Skin epidermis (tissue), 12 donors: ENCODE results near the gene KCND3.

Experiments used
- H3K27ac ChIP-seq, 21 experiments: fragments of 200-600 bp; sonication (generic) in 11 of 21; one replicate each; pipeline ENCODE4 v1.5.0; 2020; ENCODE audit warnings: mild to moderate bottlenecking in 3 of 21, inconsistent platforms in 2 of 21, moderate library complexity in 2 of 21
- H3K4me3 ChIP-seq, 7 experiments: fragments of 200-600 bp; sonication (generic) in 2 of 7; one replicate each; pipeline ENCODE4 v1.5.0; 2020; ENCODE audit warnings: inconsistent platforms in 2 of 7, mild to moderate bottlenecking in 2 of 7, moderate library complexity in 1 of 7

KCND3 gene

DNA sequence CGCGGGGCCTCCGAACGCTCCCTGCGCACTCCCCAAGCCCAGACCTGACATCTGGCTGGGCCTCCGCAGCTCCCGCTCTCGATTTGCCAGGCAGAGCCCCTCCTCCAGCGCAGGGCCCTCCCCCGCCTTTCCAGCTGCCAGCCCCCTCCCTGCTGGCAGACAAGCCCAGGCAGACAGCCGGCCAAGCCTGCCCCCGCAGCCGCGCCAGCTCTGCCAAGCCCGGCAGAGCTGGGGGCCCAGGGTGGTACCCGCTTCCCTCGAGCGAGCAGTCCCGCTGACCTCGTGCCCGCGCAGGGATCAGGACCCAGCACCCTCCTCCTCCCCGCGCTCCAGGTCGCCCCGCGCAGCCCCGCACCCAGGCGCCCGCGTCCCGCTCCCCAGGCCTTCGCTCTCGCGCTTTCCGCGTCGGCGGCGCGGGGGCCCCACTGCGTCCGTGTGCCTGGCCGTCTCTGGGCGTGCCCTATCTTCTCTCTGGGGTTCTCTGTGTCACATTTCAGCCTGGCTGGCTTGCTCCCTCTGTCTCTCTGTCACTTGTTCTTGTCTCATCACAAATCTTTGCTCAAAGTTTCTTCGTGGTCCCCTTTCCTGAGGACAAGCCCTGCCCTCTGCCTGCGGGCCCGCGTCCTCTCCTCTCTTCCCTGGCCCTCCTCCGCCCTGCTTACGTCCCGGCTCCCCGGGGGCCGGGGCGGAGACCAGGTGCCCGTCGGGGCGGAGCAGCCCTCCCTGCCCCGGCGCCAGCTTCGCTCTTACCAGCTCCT lies 250.9 kb downstream of the KCND3 start:
- Histone ChIP-seq H3K27ac (peak overlapping the region; percentile 18 to 96 (median 86)), H3K4me3 (peak overlapping the region; percentile 39 to 69 (median 49))

DNA sequence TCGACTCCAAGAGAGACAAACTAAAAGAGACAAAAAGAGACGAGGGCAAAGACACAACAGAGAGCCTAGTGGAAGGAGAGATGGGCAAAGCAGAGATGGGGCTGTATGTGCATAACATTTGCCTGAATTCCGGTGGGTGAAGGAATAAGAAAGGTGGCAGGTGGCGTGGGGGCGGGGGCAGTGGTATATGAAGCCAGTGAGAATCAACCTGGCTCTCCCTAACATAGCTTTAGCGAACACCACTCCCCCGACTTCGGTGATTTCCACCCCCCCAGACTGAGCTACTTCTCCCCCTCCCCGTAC lies 251.4 kb downstream of the KCND3 start:
- Histone ChIP-seq H3K4me3 (peak overlapping the region; percentile 39 to 69 (median 49)), H3K27ac (peak overlapping the region in 19 of 21 experiments; percentile 71 to 96 (median 86))

- Histone ChIP-seq H3K27ac (peak overlapping the region in 15 of 21 experiments; percentile 79 to 96 (median 87)), H3K4me3 (peak overlapping the region; percentile 39 to 69 (median 49))
Observed at GRCh38 chr1:111737216-111738132, 252.0 kb downstream of the KCND3 start.

DNA sequence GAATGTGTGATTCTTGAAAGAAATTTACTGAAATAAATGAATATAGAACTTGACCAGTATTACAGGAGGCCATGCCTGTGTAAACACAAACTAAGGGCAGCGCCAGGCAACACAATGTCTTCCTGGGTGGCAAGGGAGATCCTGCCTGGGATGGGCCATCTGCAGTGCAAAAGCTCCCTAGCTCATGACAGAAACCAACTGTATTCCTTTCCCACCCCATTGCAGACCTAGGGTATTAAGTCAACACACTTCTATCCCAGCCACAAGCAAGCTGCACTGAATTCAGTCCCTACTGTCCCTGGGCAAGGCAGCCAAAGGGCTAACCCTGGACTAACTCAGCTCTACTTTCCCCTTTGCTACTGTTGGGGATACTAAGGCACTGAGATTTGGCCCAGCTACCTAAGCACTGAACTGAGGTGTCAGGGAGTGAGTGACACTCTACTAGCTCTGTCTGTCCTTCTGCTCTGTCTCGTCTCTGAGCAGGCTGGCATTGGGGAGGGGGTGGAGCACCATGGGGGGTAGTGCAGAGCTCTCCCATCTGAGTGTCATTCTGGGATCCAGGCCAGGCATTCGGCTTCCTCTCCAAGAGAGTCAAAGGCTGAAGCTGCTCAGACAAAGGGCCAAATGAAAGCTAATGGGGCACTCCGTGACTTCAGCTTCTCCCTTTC lies 252.8 kb downstream of the KCND3 start:
- peak overlapping the region in 6 of 21 experiments; percentile 20 to 95 (median 62) for H3K27ac ChIP-seq

GRCh38 chr1:111735858-111736544 lies 253.5 kb downstream of the KCND3 start:
- H3K27ac ChIP-seq: peak overlapping the region in 1 of 21 experiments; percentile 28
- no peak overlapping the region for H3K4me3 ChIP-seq

More for the DNA sequence above, 252.8 kb downstream of the KCND3 start:
- H3K4me3 ChIP-seq: no peak overlapping the region

- Histone ChIP-seq H3K27ac (peak overlapping the region in 1 of 21 experiments; percentile 28), H3K4me3 (no peak overlapping the region)
Observed at GRCh38 chr1:111735321-111735720, 254.1 kb downstream of the KCND3 start.

GRCh38 chr1:111734856-111735255 lies 254.6 kb downstream of the KCND3 start:
- Histone ChIP-seq H3K27ac (peak overlapping the region in 6 of 21 experiments; percentile 62 to 77 (median 72)), H3K4me3 (no peak overlapping the region)

GRCh38 chr1:111734426-111734825 lies 255.0 kb downstream of the KCND3 start:
- Histone ChIP-seq H3K4me3 (no peak overlapping the region), H3K27ac (peak overlapping the region in 17 of 21 experiments; percentile 8 to 77 (median 65))

DNA sequence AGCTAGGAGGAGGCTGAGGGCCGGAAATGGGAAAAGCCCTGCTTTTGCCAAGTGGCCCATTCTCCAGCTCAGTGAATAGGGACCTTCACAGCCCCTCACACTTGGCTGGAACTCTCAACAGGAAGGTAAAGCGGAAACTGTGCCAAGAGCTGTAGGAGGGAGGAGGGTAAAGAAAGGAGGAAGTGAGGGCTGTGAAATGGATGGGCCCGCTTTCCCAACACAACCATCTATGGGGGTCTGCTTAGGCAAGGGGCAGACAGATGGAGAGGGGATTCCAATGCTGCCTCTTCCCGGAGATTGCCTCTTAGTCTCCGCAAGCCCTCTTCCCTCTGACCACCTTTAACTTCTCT lies 255.5 kb downstream of the KCND3 start:
- no peak overlapping the region for H3K4me3 ChIP-seq
- H3K27ac ChIP-seq: peak overlapping the region in 20 of 21 experiments; percentile 7 to 77 (median 64)

DNA sequence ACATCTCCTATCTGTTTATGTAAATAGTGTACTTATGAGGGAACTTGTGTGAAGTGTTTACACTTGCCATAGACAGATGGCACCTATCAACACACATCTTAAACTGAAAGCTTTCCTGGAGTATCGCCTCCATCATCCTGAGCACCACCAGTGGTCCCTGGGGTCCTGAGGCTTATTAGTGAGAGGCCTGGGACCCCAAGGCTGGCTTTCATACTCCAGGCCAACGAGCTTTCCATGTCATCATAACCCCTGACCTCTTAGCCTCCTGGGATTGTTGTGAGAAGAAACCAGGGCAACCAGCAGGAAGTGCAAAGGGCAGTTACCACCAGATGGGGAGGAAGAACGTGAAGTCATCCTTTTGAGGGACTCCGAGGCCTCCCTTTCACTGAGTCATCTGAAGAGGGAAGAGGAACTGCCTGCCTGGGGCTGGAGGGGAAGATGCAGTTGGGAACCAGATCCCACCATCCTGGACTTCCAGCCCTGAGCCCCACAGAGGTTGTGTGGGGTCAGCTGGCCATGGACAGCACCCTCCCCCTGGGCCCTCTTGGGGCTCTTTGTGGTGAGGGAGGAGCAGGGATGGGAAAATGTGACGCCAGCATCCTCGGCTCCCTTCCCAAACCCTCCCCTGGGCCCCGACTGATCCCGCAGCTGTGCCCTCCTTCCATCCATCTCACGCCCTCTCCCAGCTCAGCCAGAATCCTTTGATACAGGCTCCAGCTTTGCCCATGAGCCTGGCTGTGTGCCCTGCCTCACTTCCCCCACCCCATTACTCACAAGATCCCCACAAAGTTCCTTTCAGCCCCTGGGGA lies 256.1 kb downstream of the KCND3 start:
- peak overlapping the region in 20 of 21 experiments; percentile 7 to 77 (median 64) for H3K27ac ChIP-seq
- H3K4me3 ChIP-seq: no peak overlapping the region

GRCh38 chr1:111732718-111733117 lies 256.8 kb downstream of the KCND3 start:
- no peak overlapping the region for H3K4me3 ChIP-seq
- peak overlapping the region in 14 of 21 experiments; percentile 2 to 77 (median 44) for H3K27ac ChIP-seq

DNA sequence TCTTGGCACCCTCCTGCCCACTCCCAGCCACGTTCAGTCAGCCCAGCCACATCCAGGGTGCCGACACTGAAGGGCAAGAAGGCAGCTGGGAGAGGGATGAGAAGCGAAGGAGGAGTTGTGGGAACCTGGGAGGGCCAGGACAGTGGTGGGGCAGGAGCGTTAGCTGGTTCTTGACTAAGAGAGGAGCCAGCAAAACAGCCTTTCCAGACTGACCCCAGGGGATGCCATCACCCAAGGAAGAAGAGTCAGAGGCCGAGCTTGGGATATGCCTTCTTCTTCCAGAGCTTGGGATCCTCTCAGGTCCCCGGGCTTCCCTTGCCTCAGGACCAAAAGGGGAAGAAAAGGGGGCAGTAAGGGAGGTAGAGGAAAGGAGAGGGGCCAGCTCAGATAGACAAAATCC lies 257.5 kb downstream of the KCND3 start:
- no peak overlapping the region for H3K27ac ChIP-seq
- H3K4me3 ChIP-seq: no peak overlapping the region

DNA sequence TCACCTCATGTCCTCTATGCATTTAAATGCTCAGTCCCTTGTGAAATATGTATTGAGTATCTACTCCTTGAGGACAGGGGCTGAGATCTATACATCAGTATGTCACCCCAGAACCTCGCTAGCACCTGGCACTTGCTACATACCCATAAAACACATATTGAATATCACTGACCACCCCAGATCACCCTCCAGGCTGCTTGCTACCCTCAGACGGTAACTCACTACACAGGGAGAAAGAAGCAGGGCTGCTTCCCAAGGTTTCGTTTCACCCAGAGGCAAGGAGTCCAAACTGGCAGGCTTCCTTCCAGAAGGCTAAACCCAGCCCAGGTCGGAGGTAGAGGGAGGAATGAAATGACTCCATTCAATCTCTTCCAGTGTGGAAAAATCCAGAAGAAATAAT lies 258.8 kb downstream of the KCND3 start:
- H3K27ac ChIP-seq: no peak overlapping the region
- no peak overlapping the region for H3K4me3 ChIP-seq

DNA sequence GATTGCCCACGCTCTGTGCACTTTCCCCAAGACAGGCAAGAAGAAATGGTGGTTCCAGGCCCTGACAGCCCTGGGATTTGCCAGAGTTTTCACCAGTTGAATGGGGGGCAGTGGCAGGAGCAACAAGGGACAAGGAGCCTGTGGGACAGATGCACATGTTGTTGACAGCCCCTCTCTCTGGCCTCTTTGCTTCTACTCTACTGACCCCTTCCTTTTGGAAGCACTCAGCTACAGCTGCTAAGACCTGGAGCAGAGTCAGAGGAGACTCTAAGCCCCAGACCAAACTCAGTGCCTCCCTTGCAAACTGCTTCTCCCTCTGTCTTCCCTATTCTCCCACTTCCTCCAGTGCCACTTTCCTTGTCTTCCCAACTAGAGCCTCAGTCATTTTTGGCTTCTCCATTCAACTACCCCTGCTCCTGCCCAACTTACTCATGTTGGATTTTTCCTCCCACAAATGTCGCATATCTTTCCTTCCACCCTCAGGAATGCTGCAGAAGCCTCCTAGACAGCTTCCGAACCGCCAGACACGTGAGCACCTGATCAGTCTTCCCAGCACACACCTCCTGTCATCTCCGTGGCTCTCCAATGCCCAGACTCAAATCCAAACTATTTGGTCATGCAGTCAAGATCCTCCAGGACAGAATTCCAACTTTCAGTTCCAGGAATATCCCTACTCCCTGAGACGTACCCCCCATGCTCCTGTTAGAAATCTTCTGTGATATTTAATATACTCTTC lies 259.4 kb downstream of the KCND3 start:
- Histone ChIP-seq H3K27ac (peak overlapping the region in 3 of 21 experiments; percentile 1 to 10 (median 7)), H3K4me3 (no peak overlapping the region)

- H3K4me3 ChIP-seq: no peak overlapping the region
- H3K27ac ChIP-seq: peak overlapping the region in 3 of 21 experiments; percentile 1 to 10 (median 7)
Observed at GRCh38 chr1:111729271-111729921, 260.1 kb downstream of the KCND3 start.

DNA sequence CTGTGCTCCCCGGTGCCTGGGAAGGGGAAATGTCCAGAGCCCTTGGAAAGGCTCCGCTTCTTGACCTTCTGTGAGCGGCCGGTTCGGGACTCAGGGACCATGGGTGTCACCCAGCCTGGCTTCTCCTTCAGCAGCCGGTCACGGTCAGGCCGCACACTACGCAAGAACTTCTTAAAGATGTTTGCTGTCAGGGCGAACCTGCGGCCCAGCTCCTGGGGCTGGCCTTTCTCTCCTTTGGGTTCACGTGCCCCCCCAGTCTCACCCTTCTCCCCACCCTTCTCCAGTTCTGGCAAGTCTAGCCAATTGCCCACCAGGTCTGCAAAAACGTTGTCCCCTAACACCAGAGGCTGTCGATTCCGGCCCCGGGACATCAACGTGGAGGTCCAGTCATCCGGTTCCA lies 262.4 kb downstream of the KCND3 start:
- Histone ChIP-seq H3K4me3 (no peak overlapping the region), H3K27ac (no peak overlapping the region)

GRCh38 chr1:111725192-111725591 lies 264.3 kb downstream of the KCND3 start:
- Histone ChIP-seq H3K27ac (peak overlapping the region in 2 of 21 experiments; percentile 14 to 29), H3K4me3 (no peak overlapping the region)
